SK-N-SH (cell line): ENCODE data around the gene LRCH3. TPM values are rescaled to one million over a fixed set of nuclear protein-coding genes. Genes with fewer than 3 reads are reported as not detected.
A peak's percentile ranks its signal among the peaks of the same experiment; 100 is the strongest.

Experiments used
- CTCF ChIA-PET: fragments of 300-600, 350-600 bp; formaldehyde crosslinking; extraction: SDS; loops from one replicate; lab custom pipeline; 2021; lab: Yijun Ruan, JAX
- POLR2A ChIA-PET: fragments of 350-600 bp; sonication (Branson Sonifier 250); formaldehyde crosslinking; extraction: SDS; loops from one replicate; lab custom pipeline; 2020; ENCODE audit warnings: antibody characterized with exemption, inconsistent platforms; lab: Yijun Ruan, JAX
- DNase-seq: peaks from one replicate; pipeline ENCODE4 v3.0.0; 2012
- H2AFZ ChIP-seq: fragments of 200-600 bp; sonication (generic); 2 replicates; pipeline ENCODE4 v1.8.1; 2016; ENCODE audit warnings: antibody characterized with exemption, mild to moderate bottlenecking, low read depth
- H3F3A ChIP-seq: fragments of 200-600 bp; sonication (generic); replicated peaks from 2 replicates; pipeline ENCODE3; 2016; ENCODE audit warnings: antibody characterized with exemption, mild to moderate bottlenecking; ENCODE audit not compliant: insufficient read depth
- H3K27ac ChIP-seq, 2 experiments: fragments of 200-500 bp in 1 of 2; fragments of 200-600 bp in 1 of 2; sonication (Bioruptor generic) in 1 of 2; sonication (generic), shearing (Covaris generic) in 1 of 2; 2 replicates each; pipeline versions ENCODE4 v1.5.1 to v1.6.1; 2014 to 2016; ENCODE audit warnings: low read depth in 2 of 2, inconsistent platforms in 1 of 2, low read length in 1 of 2, mild to moderate bottlenecking in 1 of 2, mixed read lengths in 1 of 2
- H3K27me3 ChIP-seq: fragments of 200-600 bp; sonication (generic), shearing (Covaris generic); 2 replicates; pipeline ENCODE4 v1.6.1; 2016; ENCODE audit warnings: mixed run types; ENCODE audit not compliant: insufficient read depth
- H3K36me3 ChIP-seq, 2 experiments: fragments of 200-500 bp in 1 of 2; fragments of 200-600 bp in 1 of 2; sonication (Bioruptor generic) in 1 of 2; sonication (generic) in 1 of 2; replicated peaks in 1 of 2; 2 replicates each; pipeline versions ENCODE3 to v1.5.1; 2014 to 2016; ENCODE audit warnings: low read length in 1 of 2, mild to moderate bottlenecking in 1 of 2; ENCODE audit not compliant: insufficient read depth in 2 of 2, control insufficient read depth in 1 of 2
- H3K4me1 ChIP-seq, 2 experiments: fragments of 200-500 bp in 1 of 2; fragments of 200-600 bp in 1 of 2; sonication (Bioruptor generic) in 1 of 2; sonication (generic), shearing (Covaris generic) in 1 of 2; 2 replicates each; pipeline versions ENCODE4 v1.5.1 to v1.6.1; 2014 to 2016; ENCODE audit warnings: low read depth in 1 of 2, low read length in 1 of 2, mixed run types in 1 of 2; ENCODE audit not compliant: insufficient read depth in 2 of 2, control insufficient read depth in 1 of 2
- H3K4me2 ChIP-seq: fragments of 200-600 bp; sonication (generic), shearing (Covaris generic); 2 replicates; pipeline ENCODE4 v1.6.1; 2017; ENCODE audit warnings: mixed run types
- H3K4me3 ChIP-seq, 2 experiments: fragments of 200-500 bp in 1 of 2; fragments of 200-600 bp in 1 of 2; sonication (Bioruptor generic) in 1 of 2; sonication (generic), shearing (Covaris generic) in 1 of 2; 2 replicates each; pipeline versions ENCODE4 v1.5.1 to v1.8.1; 2014 to 2016; ENCODE audit warnings: low read depth in 2 of 2, inconsistent platforms in 1 of 2, low read length in 1 of 2, mild to moderate bottlenecking in 1 of 2, mixed read lengths in 1 of 2, moderate library complexity in 1 of 2
- H3K79me2 ChIP-seq: fragments of 200-600 bp; sonication (generic); 2 replicates; pipeline ENCODE4 v1.8.1; 2017; ENCODE audit warnings: mild to moderate bottlenecking; ENCODE audit not compliant: insufficient read depth
- H3K9ac ChIP-seq: fragments of 200-600 bp; sonication (generic); 2 replicates; pipeline ENCODE4 v1.6.1; 2017; ENCODE audit warnings: mixed run types
- H3K9me2 ChIP-seq: fragments of 200-600 bp; sonication (generic); 2 replicates; pipeline ENCODE4 v1.6.1; 2017; ENCODE audit warnings: mixed run types
- H3K9me3 ChIP-seq: fragments of 200-600 bp; sonication (generic); 2 replicates; pipeline ENCODE4 v1.6.1; 2017; ENCODE audit warnings: mixed run types, mild to moderate bottlenecking, moderate library complexity
- H4K20me1 ChIP-seq: fragments of 200-600 bp; sonication (generic); 2 replicates; pipeline ENCODE4 v1.6.1; 2017; ENCODE audit warnings: mild to moderate bottlenecking, mixed run types; ENCODE audit not compliant: insufficient read depth
- CTCF ChIP-seq: fragments of 200-600 bp; sonication (generic); IDR thresholded peaks from 2 replicates; pipeline ENCODE4 v1.6.1; 2017; ENCODE audit warnings: antibody characterized with exemption, mild to moderate bottlenecking, moderate library complexity
- ELF1 ChIP-seq: IDR thresholded peaks from 2 replicates; pipeline ENCODE4 v1.4.0; 2012
- FOXM1 ChIP-seq: IDR thresholded peaks from 2 replicates; pipeline ENCODE4 v1.4.0; 2012; ENCODE audit warnings: low read depth, mild to moderate bottlenecking
- GABPA ChIP-seq: IDR thresholded peaks from 2 replicates; pipeline ENCODE4 v1.4.0; 2012; ENCODE audit warnings: low read depth, mild to moderate bottlenecking
- IRF3 ChIP-seq: fragments of 150-350 bp; IDR thresholded peaks from 2 replicates; pipeline ENCODE4 v1.6.1; 2016; ENCODE audit warnings: mild to moderate bottlenecking, low read depth, low read length
- JUND ChIP-seq: IDR thresholded peaks from 2 replicates; pipeline ENCODE4 v1.4.0; 2012
- MEF2A ChIP-seq: IDR thresholded peaks from 2 replicates; pipeline ENCODE4 v1.4.0; 2012; ENCODE audit warnings: low read depth, borderline replicate concordance
- NFIC ChIP-seq: IDR thresholded peaks from 2 replicates; pipeline ENCODE4 v1.4.0; 2012; ENCODE audit warnings: borderline replicate concordance
- NRF1 ChIP-seq: IDR thresholded peaks from 2 replicates; pipeline ENCODE4 v1.6.1; 2012; ENCODE audit warnings: low read depth, mild to moderate bottlenecking, low read length
- POLR2AphosphoS5 ChIP-seq: IDR thresholded peaks from 2 replicates; pipeline ENCODE4 v1.6.1; 2012; ENCODE audit warnings: low read depth, low read length
- RAD21 ChIP-seq: IDR thresholded peaks from 2 replicates; pipeline ENCODE4 v1.6.1; 2012; ENCODE audit warnings: mild to moderate bottlenecking, low read length
- WGBS: methylation state at CpG from one replicate; pipeline ENCODE4 v1.1.6; 2017; ENCODE audit warnings: low lambda C conversion rate; 5-methylcytosine and 5-hydroxymethylcytosine counted together
- polyA plus RNA-seq, 3 experiments: library from polyadenylated mRNA; depleted of rRNA; stranded (reverse); fragments of >200 nt; gene quantifications; 2 replicates each; pipeline ENCODE4 v1.2.3, GENCODE V29; 2012

LRCH3 gene
- polyA plus RNA-seq, 1 of the 3 experiments (the other 2 are of a cell fraction), result 22.6 TPM

GRCh38 chr3:197800379-197800778 lies 9.3 kb downstream of the LRCH3 start (continued):
- no peak for TF ChIP-seq POLR2AphosphoS5
- TF ChIP-seq GABPA, result no peak
- TF ChIP-seq FOXM1, result no peak
- no peak for TF ChIP-seq MEF2A
- TF ChIP-seq ELF1, result no peak
- TF ChIP-seq, all 33 proteins: peak for 0

GRCh38 chr3:197801891-197802778 lies 11.1 kb downstream of the LRCH3 start:
- Histone ChIP-seq H3K4me2 (no peak overlapping the region), H2AFZ (no peak overlapping the region), H3K27me3 (no peaks in the 10 kb centered on the region), H3K9me2 (no peaks in the 10 kb centered on the region), H3K9ac (no peak overlapping the region), H3K36me3 (no peaks in the 10 kb centered on the region), H3K4me1 (peaks cover 0 to 11% of the 10 kb centered on the region in 2 experiments; a peak in 3 of 4 replicates), H3K27ac (no peak overlapping the region), H3K4me3 (no peak overlapping the region), H3K79me2 (peaks cover 100% of the 10 kb centered on the region), H3F3A (peaks cover 14% of the 10 kb centered on the region), H4K20me1 (peaks cover 79% of the 10 kb centered on the region), H3K9me3 (no peaks in the 10 kb centered on the region)
- TF ChIP-seq NRF1, result no peak
- TF ChIP-seq RAD21, result 0 out of 2 replicates have a peak, but pooled peaks have one; percentile 12
- TF ChIP-seq NFIC, result no peak
- TF ChIP-seq IRF3, result no peak
- peak; percentile 49 for TF ChIP-seq CTCF
- TF ChIP-seq GABPA, result no peak
- TF ChIP-seq JUND, result no peak
- CTCF ChIA-PET, result interaction anchor here (0.7 to 1.2 kb wide), 4 partner anchors 8 to 203 kb away, joined by 3 read pairs; partner anchors contain the start of gene LRCH3
- 71% methylated on average over 8 of the region's 8 CpGs for WGBS
- POLR2A ChIA-PET, result no interaction called here
- no peak for DNase-seq
